ENCODE results near the gene EHBP1.

EHBP1 gene

GRCh38 chr2:63051795-63052333, 346.4 kb downstream of the EHBP1 start:
- no peak for DNase-seq (ENCODE audit: low read depth)
- H3K4me3 ChIP-seq (ENCODE audit: low read depth, low read length): peak overlapping the region; percentile 97
- TF ChIP-seq MYC (IDR thresholded peaks at IDR 0.05; ENCODE audit: low read depth, low read length): no peak
- no peak for TF ChIP-seq CTCF (IDR thresholded peaks at IDR 0.05; ENCODE audit: low read depth, low read length)
- no peak for TF ChIP-seq POLR2A (IDR thresholded peaks at IDR 0.05; ENCODE audit: extremely low read depth, insufficient read length)
- TF ChIP-seq, protein P1, sequence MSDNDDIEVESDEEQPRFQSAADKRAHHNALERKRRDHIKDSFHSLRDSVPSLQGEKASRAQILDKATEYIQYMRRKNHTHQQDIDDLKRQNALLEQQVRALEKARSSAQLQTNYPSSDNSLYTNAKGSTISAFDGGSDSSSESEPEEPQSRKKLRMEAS (IDR thresholded peaks at IDR 0.05; ENCODE audit: low read depth, low read length): no peak

- no peak for TF ChIP-seq POLR2A (IDR thresholded peaks at IDR 0.05; ENCODE audit: extremely low read depth, insufficient read length)
- TF ChIP-seq MYC (IDR thresholded peaks at IDR 0.05; ENCODE audit: low read depth, low read length): no peak
- TF ChIP-seq, protein P1 (IDR thresholded peaks at IDR 0.05; ENCODE audit: low read depth, low read length): no peak
- no peak for TF ChIP-seq CTCF (IDR thresholded peaks at IDR 0.05; ENCODE audit: low read depth, low read length)
- DNase-seq (ENCODE audit: low read depth): no peak
- H3K4me3 ChIP-seq (ENCODE audit: low read depth, low read length): no peak overlapping the region
Measured at GRCh38 chr2:63052411-63053080, 347.0 kb downstream of the EHBP1 start.

DNA sequence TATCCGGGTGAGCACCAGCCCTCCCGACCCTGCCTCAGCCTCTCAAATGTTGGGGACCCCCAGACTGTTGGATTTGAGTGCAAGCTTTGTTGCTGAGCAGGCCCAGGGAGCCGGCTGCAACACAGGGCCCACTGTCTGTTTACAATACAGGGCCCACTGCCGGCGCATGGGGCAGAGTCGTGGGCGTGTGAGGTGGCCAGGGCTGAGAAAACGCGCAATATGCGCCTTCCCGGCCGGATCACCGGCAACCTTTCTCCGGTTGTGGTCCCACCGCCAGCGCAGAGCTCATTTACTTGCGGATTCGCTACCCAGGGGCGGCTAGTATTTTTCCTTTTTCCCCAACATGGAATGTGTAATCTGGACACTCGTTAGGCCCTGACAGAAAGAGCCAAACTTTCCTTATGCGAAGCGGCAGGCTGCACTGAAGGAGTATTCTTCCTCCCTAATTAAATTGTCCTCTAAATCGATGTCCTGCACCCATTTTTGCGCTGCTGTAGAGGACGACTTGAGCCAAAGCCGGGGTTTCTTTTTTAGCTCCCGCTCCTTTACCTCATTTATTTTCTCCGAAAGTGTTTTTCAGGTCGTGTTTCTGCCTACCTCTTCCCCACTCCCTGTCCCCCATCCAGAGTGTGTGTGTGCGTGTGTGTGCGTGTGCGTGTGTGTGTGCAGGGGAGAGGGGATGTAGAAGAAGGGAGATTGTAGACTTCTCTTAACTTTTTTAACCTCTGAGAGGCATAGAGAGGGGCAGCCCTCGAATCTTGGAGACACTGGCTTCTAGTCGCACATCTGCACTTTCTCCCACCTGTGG, 347.8 kb downstream of the EHBP1 start:
- DNase-seq (ENCODE audit: low read depth): no peak
- no peak overlapping the region for H3K4me3 ChIP-seq (ENCODE audit: low read depth, low read length)
- TF ChIP-seq, protein P1 (IDR thresholded peaks at IDR 0.05; ENCODE audit: low read depth, low read length): no peak
- TF ChIP-seq CTCF (IDR thresholded peaks at IDR 0.05; ENCODE audit: low read depth, low read length) (no peak), POLR2A (IDR thresholded peaks at IDR 0.05; ENCODE audit: extremely low read depth, insufficient read length) (no peak), MYC (IDR thresholded peaks at IDR 0.05; ENCODE audit: low read depth, low read length) (no peak)

- H3K4me3 ChIP-seq (ENCODE audit: low read depth, low read length): no peak overlapping the region
- DNase-seq (ENCODE audit: low read depth): no peak
- no peak for TF ChIP-seq MYC (IDR thresholded peaks at IDR 0.05; ENCODE audit: low read depth, low read length)
- TF ChIP-seq, protein P1 (IDR thresholded peaks at IDR 0.05; ENCODE audit: low read depth, low read length): no peak
- no peak for TF ChIP-seq CTCF (IDR thresholded peaks at IDR 0.05; ENCODE audit: low read depth, low read length)
- no peak for TF ChIP-seq POLR2A (IDR thresholded peaks at IDR 0.05; ENCODE audit: extremely low read depth, insufficient read length)
Measured at GRCh38 chr2:63053889-63054602, 348.5 kb downstream of the EHBP1 start.

GRCh38 chr2:63054841-63055225, 349.3 kb downstream of the EHBP1 start:
- DNase-seq (ENCODE audit: low read depth): no peak
- no peak overlapping the region for H3K4me3 ChIP-seq (ENCODE audit: low read depth, low read length)
- no peak for TF ChIP-seq MYC (IDR thresholded peaks at IDR 0.05; ENCODE audit: low read depth, low read length)
- TF ChIP-seq, protein P1 (IDR thresholded peaks at IDR 0.05; ENCODE audit: low read depth, low read length): no peak
- no peak for TF ChIP-seq POLR2A (IDR thresholded peaks at IDR 0.05; ENCODE audit: extremely low read depth, insufficient read length)
- TF ChIP-seq CTCF (IDR thresholded peaks at IDR 0.05; ENCODE audit: low read depth, low read length): no peak
